Measurements from ENCODE around the gene INO80E.
"Not testable (repeated sequence)": the region's sequence is repeated elsewhere in the genome, so short reads cannot be mapped to it uniquely, and the experiment has no call there.

INO80E gene

GRCh38 chr16:29995911-29996765, at the start of gene INO80E:
Gene INO80E, plus strand, starts transcription at chr16:29996241. Its CDS starts 70 bp downstream, at chr16:29996311.
- peak; percentile 90 to 91 for DNase-seq

- no peak for DNase-seq
Observed at GRCh38 chr16:29947897-29948296, 48.1 kb upstream of the INO80E start.

- DNase-seq = no peak
Observed at GRCh38 chr16:29950806-29951461, 45.1 kb upstream of the INO80E start.

- DNase-seq = no peak
Observed at GRCh38 chr16:29951625-29952365, 44.2 kb upstream of the INO80E start.

GRCh38 chr16:29958756-29959155, 37.3 kb upstream of the INO80E start:
- no peak for DNase-seq

GRCh38 chr16:29959293-29959692, 36.7 kb upstream of the INO80E start:
- DNase-seq = no peak

GRCh38 chr16:29959821-29960220, 36.2 kb upstream of the INO80E start:
- DNase-seq = not testable (repeated sequence)

GRCh38 chr16:29961127-29961478, 34.9 kb upstream of the INO80E start:
- DNase-seq = no peak

- DNase-seq = peak; percentile 72 to 86
Observed at GRCh38 chr16:29961479-29962343, 34.3 kb upstream of the INO80E start, which contains the start of gene TMEM219. Gene TMEM219, plus strand, starts transcription at chr16:29962079. Its CDS starts 1,065 bp downstream, at chr16:29963144.

GRCh38 chr16:29962344-29962994, 33.6 kb upstream of the INO80E start:
- peak; percentile 17 to 22 for DNase-seq

GRCh38 chr16:29963021-29963743, 32.9 kb upstream of the INO80E start:
- no peak for DNase-seq

GRCh38 chr16:29968205-29968604, 27.8 kb upstream of the INO80E start:
- no peak for DNase-seq

GRCh38 chr16:29971304-29971703, 24.7 kb upstream of the INO80E start:
- DNase-seq = no peak

GRCh38 chr16:29972500-29972899, 23.5 kb upstream of the INO80E start:
- DNase-seq = no peak

- DNase-seq = no peak
Observed at GRCh38 chr16:29972992-29973383, 23.1 kb upstream of the INO80E start.

- DNase-seq = peak; percentile 96 to 98
Observed at GRCh38 chr16:29973384-29974246, 22.4 kb upstream of the INO80E start, which contains the start of gene TAOK2. Gene TAOK2, plus strand, starts transcription at chr16:29973868. Its CDS starts 3,905 bp downstream, at chr16:29977773.

GRCh38 chr16:29974291-29975133, 21.5 kb upstream of the INO80E start:
- peak; percentile 15 to 41 for DNase-seq

- no peak for DNase-seq
Observed at GRCh38 chr16:29975134-29975538, 20.9 kb upstream of the INO80E start.
